NCI-H2227 (cell line): ENCODE measurements around the gene CDC42BPB.
A peak's percentile ranks its signal among the peaks of the same experiment; 100 is the strongest.

Experiments used
- DNase-seq: peaks from one replicate; lab custom pipeline; 2025; ENCODE audit not compliant: unreplicated experiment; lab: John Stamatoyannopoulos, UW

The CDC42BPB gene

DNA sequence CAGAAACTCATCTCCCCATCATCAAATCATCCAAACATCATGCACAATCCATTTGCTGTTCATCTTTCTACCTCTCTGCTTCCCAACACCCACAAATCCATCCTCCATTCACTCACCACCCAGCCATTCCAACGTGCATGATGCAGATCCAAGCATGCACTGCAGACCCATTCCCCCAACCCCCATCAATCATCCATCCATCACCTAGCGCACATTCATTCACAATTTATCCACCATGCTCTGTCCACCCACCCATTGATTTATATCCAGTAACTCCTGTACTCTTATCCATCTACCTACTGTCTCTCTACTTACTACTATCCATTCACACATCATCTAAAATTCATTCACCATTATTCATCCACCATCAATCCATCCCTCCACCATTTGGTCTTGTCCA is 138.9 kb downstream of the CDC42BPB start:
- DNase-seq, result no peak

DNA sequence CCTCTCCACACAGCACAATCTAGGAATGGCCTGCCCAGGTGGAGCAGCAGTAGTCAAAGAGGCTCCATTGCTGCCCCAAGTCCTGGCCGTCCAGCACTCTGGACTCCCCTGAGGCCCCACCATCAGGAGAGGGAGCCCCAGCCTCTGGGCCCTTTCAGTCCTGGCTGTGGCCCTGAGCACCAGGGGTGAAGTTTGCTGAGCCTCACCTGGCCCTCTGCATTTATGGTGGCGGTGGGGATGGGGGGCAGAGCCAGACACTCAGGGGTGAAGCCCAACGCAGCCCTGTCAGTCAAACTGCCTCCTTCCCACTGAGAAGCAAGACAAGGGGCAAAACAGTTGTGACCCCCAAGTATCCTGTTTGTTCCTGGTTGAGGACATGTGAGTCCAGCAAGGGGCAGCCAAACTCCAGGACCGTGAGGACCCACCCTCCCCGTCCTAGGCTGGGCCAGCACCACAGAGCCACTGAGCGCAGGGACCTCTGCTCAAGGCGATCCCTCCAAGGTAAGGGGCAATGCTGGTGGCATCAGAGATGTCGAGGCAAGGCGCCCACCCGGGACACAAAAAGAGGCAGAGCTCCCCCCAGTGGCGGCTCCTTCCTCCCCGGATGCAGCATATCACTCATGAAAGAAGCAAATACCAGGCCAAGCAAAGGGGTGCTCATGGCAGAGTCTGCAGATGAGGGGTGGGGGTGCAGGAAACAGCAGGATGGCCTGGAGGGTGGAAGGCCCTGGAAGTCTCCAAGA is 139.7 kb downstream of the CDC42BPB start:
- DNase-seq, result peak; percentile 15

DNA sequence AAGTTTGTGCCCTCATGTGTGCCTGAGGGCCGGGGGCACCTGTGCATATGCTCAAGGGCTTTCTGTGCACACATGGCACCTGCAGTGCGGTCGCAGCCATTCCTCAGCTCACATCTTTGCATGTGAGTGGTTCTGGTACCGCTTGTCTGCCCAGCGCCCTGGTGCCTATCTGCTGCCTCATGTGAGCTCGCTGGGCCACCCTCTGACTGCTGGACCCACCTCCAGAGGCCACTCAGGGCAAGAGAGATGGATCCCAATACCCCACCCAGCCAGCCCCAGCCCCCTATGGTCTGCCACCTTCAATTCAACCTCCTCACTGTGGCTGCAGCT is 140.3 kb downstream of the CDC42BPB start:
- no peak for DNase-seq

DNA sequence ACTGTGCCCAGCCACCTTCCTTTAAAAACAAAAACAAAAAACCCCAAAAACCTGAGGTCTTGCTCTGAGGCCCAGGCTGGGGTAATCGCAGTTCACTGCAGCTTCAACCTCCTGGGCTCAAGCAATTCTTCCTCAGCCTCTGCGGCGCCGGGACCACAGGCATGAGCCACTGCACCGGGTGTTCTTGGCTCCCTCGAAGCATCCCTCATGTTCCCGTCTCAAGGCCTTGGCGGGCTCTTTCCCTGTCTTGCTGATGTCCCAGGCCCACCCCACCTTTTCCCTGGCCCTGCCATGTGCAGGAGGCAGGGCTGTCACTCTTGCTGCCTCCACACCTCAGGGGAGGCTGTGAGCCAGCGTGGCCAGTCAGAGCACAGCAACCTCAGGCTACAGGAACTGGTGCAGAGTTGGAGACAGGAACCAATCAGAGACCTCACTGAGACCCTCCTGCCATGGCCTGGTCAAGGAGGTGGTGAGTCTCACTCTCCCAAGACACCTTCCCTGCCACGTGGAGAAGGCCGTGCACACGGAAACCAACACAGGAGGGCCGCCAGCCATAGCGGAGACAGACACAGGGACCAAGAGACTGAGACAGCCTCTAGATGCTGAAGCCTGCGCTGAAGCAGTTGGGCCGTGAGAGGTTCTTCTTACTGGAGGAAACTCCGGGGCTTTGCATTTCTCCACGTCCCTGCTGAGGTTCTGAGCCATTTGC is 140.8 kb downstream of the CDC42BPB start:
- DNase-seq, result no peak

DNA sequence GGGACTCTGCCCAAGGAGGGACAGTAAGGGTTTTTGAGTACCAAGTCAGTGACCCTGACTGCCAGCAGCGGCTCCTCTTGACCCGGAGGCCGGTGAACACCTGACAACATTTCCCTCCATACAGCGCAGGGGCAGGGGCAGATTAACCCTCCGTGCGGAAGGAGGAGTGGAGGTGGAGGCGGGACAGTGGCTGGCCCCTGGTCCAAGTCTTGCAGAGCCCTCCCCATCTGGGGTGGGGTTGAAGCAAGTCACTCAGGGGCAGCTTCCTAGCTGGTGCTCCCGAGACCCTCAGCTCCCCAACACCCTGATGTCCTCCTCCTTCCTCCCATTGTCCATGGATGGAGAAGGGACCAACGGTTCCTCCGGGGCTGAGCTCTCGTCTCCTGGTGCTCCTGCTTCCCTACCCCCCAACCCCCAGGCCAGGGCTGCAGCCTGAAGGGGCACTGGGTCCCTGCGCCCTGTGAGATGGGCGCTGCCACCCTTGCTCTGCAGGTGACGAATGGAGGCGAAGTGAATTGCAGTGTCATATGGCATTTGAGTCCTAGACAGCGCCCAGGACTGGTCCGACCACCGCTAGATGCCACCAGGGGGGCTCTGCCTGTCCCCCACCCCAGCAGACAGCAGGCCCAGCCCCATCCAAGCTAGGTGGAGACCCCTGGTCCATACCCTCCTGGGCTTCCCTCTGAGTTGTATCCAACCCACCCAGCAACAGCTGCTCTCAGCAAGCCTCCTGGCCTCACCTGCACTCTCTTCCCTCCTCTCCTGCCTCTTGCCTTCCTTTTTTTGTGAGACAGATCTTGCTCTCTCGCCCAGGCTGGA is 141.8 kb downstream of the CDC42BPB start:
- DNase-seq, result no peak

DNA sequence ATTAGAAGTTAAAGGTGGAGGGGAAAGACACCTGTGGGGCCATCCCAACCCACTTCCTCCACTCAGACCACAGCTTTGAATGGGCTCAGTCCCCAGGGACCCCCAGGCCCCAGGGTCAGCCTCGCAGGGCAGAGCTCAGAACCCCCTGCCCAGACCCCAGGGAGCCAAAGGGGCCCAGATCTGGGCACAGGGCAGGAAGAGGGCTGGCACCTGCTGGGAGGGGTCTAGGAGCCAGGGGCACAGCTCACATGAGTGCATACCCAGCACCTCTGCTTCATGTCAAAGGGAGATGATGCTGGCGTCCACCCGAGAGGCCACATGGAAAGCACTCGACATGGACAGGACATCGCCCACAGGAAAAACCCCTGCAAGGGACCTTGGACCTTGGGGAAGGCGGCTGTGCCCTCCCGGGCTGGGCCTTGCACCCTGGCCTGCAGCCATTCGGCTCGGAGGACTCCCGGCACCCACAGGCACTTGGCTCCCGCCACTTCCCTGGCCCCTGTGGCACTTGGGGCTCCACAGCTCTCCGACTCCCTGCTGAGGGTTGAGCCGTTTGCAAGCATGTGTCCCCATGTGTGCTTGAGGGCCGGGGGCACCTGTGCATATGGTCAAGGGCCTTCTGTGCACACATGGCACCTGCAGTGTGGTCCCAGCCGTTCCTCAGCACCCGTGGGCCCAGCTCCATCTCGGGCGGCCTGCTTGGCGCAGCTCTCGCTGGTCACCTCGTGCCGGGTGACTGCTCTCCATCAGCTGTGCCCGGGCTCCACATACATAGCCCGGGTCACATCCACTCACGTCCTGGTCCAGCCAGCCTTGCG is 142.7 kb downstream of the CDC42BPB start:
- DNase-seq, result no peak

DNA sequence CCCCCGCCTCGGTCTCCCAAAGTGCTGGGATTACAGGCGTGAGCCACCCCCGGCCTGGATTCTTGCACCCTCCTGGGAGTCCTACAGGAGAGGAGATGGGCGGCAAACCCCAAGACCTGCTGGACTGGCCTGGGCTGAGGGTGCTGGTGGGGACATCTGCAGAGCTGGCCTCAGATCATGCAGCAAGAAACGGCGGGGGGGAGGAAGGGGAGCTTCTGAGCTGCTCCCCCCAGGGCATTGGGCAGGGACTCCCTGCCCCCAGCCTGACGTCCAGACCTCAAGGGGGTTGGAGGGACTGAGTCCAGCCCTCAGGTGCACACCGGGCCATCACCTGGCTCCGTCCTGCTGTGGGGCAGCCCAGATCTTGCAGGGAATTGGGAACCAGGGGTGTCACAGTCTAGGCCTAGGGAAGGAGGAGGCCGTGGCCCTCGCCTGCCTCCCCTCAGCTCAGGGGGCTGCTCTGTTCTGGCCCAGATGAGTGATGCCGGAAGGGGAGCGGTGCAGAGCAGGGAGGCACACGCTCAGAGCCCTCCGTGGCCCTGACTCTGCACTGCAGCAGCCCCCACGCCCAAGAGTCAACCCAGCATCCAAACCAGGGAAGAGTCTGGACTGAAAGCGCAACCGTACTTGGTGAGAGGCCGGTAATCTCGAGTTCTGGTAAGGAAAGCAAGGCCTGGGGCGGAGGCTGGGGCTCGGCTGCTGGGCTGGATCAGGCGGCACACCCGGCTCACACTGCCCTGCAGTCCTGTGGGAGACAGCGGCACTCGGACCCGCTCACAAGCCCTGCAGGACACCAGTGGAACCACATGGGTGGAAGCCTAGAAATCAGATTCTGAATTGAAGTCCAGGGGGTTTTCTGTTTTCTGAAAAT is 143.8 kb downstream of the CDC42BPB start:
- no peak for DNase-seq

DNA sequence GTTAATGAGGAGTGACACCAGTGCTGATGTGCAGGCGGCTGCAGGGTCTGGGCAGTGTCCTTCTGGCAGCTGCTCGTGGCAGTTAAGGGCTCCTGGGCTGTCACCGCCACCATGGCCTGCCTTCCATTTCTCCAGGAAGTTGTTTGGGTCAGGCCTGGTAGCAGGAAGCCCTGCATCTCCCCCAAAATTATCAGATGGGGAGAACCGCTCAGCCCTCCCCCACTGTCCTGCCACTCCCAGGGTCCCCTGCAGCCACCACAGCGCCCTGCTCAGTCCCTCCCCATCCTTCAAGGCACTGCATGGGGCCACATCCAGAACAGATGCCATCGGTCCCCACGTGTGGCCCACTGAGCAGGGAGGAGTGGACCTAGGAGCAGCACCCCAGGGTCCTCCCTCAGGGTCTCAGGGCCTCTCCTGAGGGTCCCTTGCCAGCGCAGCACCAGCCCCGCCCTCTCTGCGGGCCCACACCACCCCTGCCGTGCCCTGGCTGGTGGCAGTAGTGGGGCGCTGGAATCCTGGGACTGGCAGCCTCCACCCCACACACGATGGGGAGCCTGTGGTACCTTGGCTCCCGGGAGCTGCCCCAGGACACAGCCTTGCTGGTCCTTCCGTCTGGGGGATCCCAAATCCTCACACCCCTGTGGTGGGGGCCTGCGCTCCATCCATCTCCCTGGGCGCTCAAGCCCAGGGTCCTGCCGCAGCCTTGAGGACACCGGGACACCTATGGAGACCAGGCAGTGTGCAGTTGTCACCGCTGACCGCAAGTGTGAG is 145.2 kb downstream of the CDC42BPB start:
- DNase-seq, result no peak

DNA sequence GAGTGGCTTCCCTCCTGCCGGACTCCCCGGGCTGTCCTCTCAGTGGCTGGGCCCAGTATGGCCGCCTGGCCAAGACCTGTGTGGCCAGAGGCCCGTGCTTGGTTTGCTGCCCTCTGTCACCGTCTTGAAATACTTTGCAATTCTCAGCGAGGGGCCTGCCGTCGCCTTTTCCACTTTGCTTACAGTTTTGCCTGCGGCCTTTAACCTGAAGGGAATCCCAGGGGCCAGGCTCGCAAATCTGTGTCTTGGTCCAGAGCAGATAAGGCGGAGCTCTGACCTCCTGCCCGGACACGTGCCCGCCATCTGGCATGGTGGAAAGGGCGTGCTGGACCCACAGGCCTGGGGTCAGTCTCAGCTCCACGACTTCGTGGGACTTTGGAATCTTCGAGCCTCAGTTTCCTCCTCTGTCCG is 145.8 kb downstream of the CDC42BPB start:
- no peak for DNase-seq

DNA sequence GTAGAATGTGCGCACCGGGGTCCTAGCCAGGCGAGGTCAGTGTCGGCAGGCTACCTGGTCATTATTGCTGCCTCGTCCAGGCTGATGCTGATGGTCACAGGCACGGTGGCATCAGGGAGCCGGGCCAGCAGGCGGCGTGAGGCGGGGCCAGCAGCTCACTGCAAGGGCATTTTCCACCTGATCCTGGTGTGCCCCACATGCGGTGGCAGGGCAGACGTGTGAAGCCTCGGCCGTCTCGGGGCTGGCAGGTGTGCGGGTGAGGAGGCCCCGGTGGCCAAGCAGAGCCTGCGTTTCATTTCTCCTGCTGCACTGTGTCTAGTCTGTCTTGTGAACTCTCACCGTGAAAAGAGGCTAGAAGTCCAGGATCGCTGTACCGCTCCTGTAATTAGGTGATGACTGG is 146.9 kb downstream of the CDC42BPB start:
- no peak for DNase-seq

DNA sequence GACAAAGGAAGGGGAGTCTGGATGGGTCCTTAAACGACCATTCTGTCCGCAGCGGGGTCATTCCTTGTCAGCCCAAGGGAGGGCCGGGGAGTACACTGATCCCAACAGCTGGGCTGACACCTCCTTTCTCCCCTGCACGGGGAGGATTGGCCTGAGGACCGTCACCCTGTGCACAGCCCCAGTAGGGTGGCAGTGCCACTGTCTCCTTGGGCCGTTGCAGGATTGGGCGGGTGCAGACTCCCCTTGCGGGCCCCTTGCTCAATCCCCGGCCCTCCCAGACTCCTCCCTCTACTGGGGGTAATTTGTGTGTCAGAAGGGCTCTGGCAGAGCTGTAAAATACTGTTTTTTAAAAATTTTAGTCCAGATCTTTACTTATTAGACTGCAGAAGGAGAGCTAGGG is 147.4 kb downstream of the CDC42BPB start:
- no peak for DNase-seq

DNA sequence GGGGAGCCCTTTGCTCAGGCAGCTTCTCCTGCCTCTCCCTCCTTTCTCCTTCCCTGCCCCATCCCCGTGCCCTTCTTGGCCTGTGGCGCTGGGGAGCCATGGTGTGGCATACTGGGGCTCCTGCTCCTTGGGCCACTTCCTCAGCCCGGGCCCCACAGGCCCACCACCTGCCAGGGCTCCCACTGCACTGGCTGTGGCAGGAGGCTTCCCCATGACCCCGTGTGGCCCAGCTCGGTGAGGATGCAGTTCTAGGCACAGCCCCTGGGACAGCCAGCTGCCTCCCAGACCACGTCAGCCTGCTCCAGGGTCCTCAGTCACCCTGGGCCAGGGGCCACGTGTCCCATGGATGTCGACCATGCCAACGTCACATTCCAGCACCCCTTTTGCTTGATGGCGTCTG is 147.9 kb downstream of the CDC42BPB start:
- DNase-seq, result no peak

DNA sequence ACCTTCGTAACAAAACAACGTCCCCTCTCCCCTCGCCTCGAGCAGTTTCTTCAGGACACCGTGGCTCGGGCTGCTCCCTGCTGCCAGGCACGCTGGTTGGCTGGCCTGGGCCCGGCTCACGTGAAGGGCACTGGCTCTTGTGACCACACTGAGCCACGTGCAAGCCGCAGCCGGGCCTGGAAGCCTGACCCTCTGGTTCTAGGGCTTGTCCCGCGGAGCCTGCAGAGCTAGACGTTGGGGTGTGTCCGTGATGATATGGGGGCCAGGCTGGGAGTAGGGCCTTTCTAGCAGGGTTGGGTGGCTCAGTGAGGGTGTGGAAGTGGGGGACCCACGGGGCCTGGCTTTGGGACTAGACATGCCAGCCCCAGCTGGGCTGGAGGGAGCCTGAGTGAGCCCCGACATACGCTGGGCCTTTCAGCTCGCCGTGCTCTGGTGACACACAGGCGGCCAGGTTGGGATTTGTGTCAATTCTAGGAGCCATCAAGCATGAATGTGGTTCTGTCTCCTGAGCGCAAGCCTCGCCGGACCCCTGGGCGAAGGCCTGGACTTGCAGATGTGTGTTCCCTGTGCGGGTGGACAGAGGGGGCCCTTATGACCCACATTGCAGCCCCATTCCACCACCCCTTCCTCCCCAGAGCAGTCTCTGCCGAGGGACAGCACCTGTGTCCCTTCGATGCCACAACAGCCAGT is 148.4 kb downstream of the CDC42BPB start:
- DNase-seq, result no peak

DNA sequence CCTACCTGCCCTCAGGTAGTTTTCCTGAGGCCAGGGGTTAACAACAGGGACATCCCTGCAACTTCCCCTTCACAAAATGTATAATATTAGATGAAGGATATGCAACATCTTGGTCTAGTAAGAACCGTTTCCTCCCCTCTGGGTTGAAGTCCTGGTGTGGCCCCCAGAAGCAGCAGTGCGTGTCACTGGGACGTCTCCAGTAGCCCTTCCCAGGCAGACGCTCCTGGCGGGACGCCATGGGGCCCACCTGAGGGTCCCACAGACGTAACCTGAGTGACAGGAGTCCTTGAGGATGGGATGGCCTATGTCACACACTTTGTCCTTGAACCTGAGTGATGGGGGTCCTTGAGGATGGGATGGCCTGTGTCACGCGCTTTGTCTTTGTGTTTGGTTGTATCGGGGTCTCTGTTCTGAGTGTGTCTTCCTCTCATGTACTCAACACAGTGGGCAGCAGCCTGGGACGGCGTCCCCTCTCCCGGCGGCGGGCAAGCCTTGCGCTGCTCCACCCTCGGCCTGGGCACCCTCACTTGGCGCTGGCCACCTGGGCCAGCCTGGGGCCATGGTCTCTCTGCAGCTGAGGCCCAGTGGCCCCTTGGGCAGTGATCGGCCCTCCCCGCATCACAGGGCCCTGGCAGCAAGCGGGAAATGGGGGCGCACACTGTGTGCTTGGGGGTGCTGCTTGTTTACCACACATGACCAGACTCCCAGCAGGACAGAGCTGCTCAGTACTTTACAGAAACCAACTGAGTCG is 149.2 kb downstream of the CDC42BPB start:
- no peak for DNase-seq

DNA sequence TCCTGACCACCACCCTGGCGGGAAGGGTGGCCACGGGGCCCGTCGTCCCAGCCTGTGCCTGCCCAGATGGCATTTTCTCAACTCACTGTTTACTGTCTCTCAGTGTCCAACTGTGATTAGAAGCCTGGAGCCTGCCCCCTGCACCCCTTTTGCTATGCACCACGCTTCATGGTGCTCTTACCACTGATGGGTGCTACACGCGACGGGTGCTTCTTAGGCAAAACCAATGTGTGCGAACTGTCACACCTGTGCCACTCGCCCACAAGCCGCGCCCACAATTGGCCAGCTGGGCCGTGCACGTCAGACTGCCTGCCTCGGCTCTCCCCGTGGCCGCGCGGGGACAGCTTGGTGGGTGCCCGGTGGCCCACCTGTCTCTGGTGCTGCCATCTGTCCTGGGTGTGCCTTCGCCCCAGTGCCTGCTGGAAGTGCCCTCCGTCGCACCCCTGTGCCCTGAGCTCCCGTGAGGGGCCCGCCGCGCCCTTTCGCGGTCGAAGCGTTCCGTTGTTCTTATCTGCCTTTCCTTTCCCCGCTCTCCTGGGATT is 150.0 kb downstream of the CDC42BPB start:
- DNase-seq, result no peak

DNA sequence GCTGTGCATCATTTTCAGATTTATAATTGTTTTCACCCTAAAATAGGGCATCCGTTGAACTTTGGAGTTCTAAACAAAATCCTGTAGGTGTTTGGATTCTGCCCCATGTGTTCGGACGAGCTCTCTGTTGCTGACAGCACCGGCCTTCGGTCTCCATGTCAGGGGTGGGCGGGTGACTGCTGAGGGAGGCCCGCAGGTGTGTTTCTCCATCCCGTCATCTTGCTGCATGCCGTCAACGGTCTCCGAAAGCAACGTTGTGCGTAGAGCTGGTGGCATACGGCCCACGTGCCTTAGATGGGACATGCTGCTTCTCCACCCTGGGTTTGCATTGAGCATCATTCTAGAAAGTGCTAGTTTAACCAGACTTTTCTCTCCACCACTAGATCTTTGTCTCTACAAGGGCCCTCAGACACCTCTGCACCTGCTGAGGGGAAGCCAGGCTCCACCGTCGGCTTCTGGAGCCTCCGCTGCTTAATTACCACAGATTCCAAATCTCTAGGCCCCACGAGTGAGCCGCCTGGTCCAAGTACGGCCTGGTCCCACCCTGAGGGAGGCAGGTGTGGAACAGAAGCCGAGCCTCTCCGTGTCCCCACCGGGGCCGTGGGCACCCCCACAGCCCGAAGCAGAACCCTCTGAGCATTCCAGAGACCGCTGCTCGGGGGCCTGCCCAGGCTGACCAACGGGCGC is 150.6 kb downstream of the CDC42BPB start:
- no peak for DNase-seq
